WTC11 (cell line): ENCODE data around the gene ASB4. TPM values are rescaled to one million over a fixed set of nuclear protein-coding genes. Genes with fewer than 3 reads are reported as not detected.

ENCODE experiments used
- ATAC-seq: fragments of 200-7000 bp; cut with Tn5 transposase; 2 replicates; pipeline ENCODE4 v1.10.0; 2021; ENCODE audit warnings: mild to moderate bottlenecking, moderate library complexity
- CTCF ChIA-PET: fragments of 300-600 bp; sonication (Branson Sonifier 250); formaldehyde crosslinking; loops from one replicate; lab custom pipeline; 2021; ENCODE audit warnings: antibody characterized with exemption; lab: Charles Lee
- POLR2A ChIA-PET: fragments of 350-600 bp; sonication (Branson Sonifier 250); formaldehyde crosslinking; loops from one replicate; lab custom pipeline; 2021; ENCODE audit warnings: antibody characterized with exemption; lab: Charles Lee
- DNase-seq: peaks from one replicate; pipeline ENCODE4 v3.0.0; 2021; ENCODE audit warnings: low spot score
- H3K27ac Mint-ChIP-seq: 2 replicates; pipeline ENCODE4 v1.8.0; 2021; ENCODE audit warnings: mixed read lengths
- H3K27me3 Mint-ChIP-seq: 2 replicates; pipeline ENCODE4 v1.8.0; 2021; ENCODE audit warnings: low read depth, mild to moderate bottlenecking, moderate library complexity, mixed read lengths
- H3K36me3 Mint-ChIP-seq: 2 replicates; pipeline ENCODE4 v1.8.0; 2021; ENCODE audit warnings: mixed read lengths
- H3K4me1 Mint-ChIP-seq: 2 replicates; pipeline ENCODE4 v1.8.0; 2022; ENCODE audit warnings: mixed read lengths
- H3K4me3 Mint-ChIP-seq: 2 replicates; pipeline ENCODE4 v1.8.0; 2021; ENCODE audit warnings: mild to moderate bottlenecking, moderate library complexity, mixed read lengths
- H3K9me3 Mint-ChIP-seq: 2 replicates; pipeline ENCODE4 v1.8.0; 2021; ENCODE audit warnings: mixed read lengths
- ATF1 ChIP-seq: sonication (generic); formaldehyde crosslinking; IDR thresholded peaks from 2 replicates; pipeline ENCODE4 v1.8.1; 2023; ENCODE audit warnings: mild to moderate bottlenecking, moderate library complexity, missing genetic modification reagents
- ATF3 ChIP-seq: sonication (generic); formaldehyde crosslinking; conservative IDR thresholded peaks from 2 replicates; pipeline ENCODE4 v1.8.1; 2022; ENCODE audit warnings: mild to moderate bottlenecking, missing genetic modification reagents
- ATF6 ChIP-seq: sonication (generic); formaldehyde crosslinking; IDR thresholded peaks from 2 replicates; pipeline ENCODE4 v1.8.1; 2023; ENCODE audit warnings: mild to moderate bottlenecking, missing genetic modification reagents
- CTCF ChIP-seq: fragments of 200-600 bp; IDR thresholded peaks from 2 replicates; pipeline ENCODE4 v1.8.0; 2022; ENCODE audit warnings: antibody characterized with exemption
- EMX1 ChIP-seq: fragments of 250-450 bp; sonication (Bioruptor Pico); IDR thresholded peaks from 2 replicates; pipeline ENCODE4 v1.8.0; 2021; ENCODE audit warnings: mild to moderate bottlenecking
- GTF2I ChIP-seq: fragments of 250-450 bp; sonication (Bioruptor Pico); conservative IDR thresholded peaks from 2 replicates; pipeline ENCODE4 v1.4.0; 2021; ENCODE audit warnings: mild to moderate bottlenecking
- MXD4 ChIP-seq: fragments of 250-450 bp; sonication (Bioruptor Pico); IDR thresholded peaks from 2 replicates; pipeline ENCODE4 v1.8.0; 2021; ENCODE audit warnings: mild to moderate bottlenecking, moderate library complexity, borderline replicate concordance
- MYBL2 ChIP-seq: sonication (generic); formaldehyde crosslinking; IDR thresholded peaks from 2 replicates; pipeline ENCODE4 v1.8.1; 2023; ENCODE audit warnings: mild to moderate bottlenecking, moderate library complexity, missing genetic modification reagents
- NFYB ChIP-seq: sonication (generic); formaldehyde crosslinking; conservative IDR thresholded peaks from 2 replicates; pipeline ENCODE4 v1.8.0; 2022; ENCODE audit warnings: low read depth, missing genetic modification reagents
- NR2C2 ChIP-seq: sonication (generic); formaldehyde crosslinking; IDR thresholded peaks from 2 replicates; pipeline ENCODE4 v1.8.0; 2022; ENCODE audit warnings: mild to moderate bottlenecking, missing genetic modification reagents
- RORB ChIP-seq: fragments of 250-450 bp; sonication (Bioruptor Pico); IDR thresholded peaks from 2 replicates; pipeline ENCODE4 v1.9.0; 2021; ENCODE audit warnings: mild to moderate bottlenecking
- STAT6 ChIP-seq: sonication (generic); formaldehyde crosslinking; conservative IDR thresholded peaks from 2 replicates; pipeline ENCODE4 v1.8.1; 2023; ENCODE audit warnings: mild to moderate bottlenecking, low read depth, missing genetic modification reagents, moderate library complexity
- TCF7 ChIP-seq: sonication (generic); formaldehyde crosslinking; IDR thresholded peaks from 2 replicates; pipeline ENCODE4 v1.8.0; 2022; ENCODE audit warnings: mild to moderate bottlenecking, low read depth, missing genetic modification reagents, moderate library complexity
- TP53 ChIP-seq: sonication (generic); formaldehyde crosslinking; IDR thresholded peaks from 2 replicates; pipeline ENCODE4 v1.8.1; 2023; ENCODE audit warnings: mild to moderate bottlenecking, missing genetic modification reagents
- ZBTB21 ChIP-seq: sonication (generic); formaldehyde crosslinking; IDR thresholded peaks from 2 replicates; pipeline ENCODE4 v1.8.1; 2023; ENCODE audit warnings: mild to moderate bottlenecking, missing genetic modification reagents, borderline replicate concordance
- ZBTB43 ChIP-seq: sonication (generic); formaldehyde crosslinking; IDR thresholded peaks from 2 replicates; pipeline ENCODE4 v1.8.1; 2023; ENCODE audit warnings: mild to moderate bottlenecking, missing genetic modification reagents
- ZNF121 ChIP-seq: sonication (generic); formaldehyde crosslinking; IDR thresholded peaks from 2 replicates; pipeline ENCODE4 v1.8.0; 2023; ENCODE audit warnings: missing genetic modification reagents
- ZNF281 ChIP-seq: sonication (generic); formaldehyde crosslinking; IDR thresholded peaks from 2 replicates; pipeline ENCODE4 v1.8.0; 2023; ENCODE audit warnings: mild to moderate bottlenecking, missing genetic modification reagents
- ZNF416 ChIP-seq: fragments of 250-450 bp; sonication (Bioruptor Pico); IDR thresholded peaks from 2 replicates; pipeline ENCODE4 v1.9.0; 2021; ENCODE audit warnings: mild to moderate bottlenecking, inconsistent platforms
- total RNA-seq: library from RNA; stranded (reverse); gene quantifications from 3 replicates; pipeline ENCODE4 v1.2.3, GENCODE V29; 2021

The ASB4 gene
- total RNA-seq, 1 experiment from 2014 or later = not detected

GRCh38 chr7:95560674-95561073 lies 74.9 kb downstream of the ASB4 start (continued):
- TF ChIP-seq RORB (no peak), ATF6 (no peak), GTF2I (CRISPR knock-in tag) (no peak), ZNF281 (CRISPR knock-in tag) (no peak), TP53 (CRISPR knock-in tag) (no peak)
- TF ChIP-seq, all 79 proteins: peak for 0

- CTCF ChIA-PET = no interaction called here
- H3K36me3 Mint-ChIP-seq = no peaks in the 10 kb centered on the region
- peaks cover 5% of the 10 kb centered on the region; the same call in 1 of the 2 replicates for H3K9me3 Mint-ChIP-seq
Measured at GRCh38 chr7:95569720-95570119, 84.0 kb downstream of the ASB4 start.

GRCh38 chr7:95577137-95577536 lies 91.4 kb downstream of the ASB4 start:
- H3K36me3 Mint-ChIP-seq = no peaks in the 10 kb centered on the region
- ATAC-seq (peak; percentile 97), DNase-seq (peak; percentile 28)
- ChIA-PET POLR2A (no interaction called here), CTCF (interaction anchor here (1.2 kb wide), 1 partner anchor 32 kb away, joined by 3 read pairs; no protein-coding TSS in a partner anchor)
- no peaks in the 10 kb centered on the region for H3K27me3 Mint-ChIP-seq
- no peak overlapping the region for H3K4me3 Mint-ChIP-seq
- TF ChIP-seq ZBTB21 (CRISPR knock-in tag) (no peak), TP53 (CRISPR knock-in tag) (no peak), EMX1 (no peak), NR2C2 (no peak), ZBTB43 (CRISPR knock-in tag) (no peak), STAT6 (CRISPR knock-in tag) (no peak), MYBL2 (no peak), ATF1 (CRISPR knock-in tag) (no peak), MXD4 (CRISPR knock-in tag) (no peak)
- H3K4me1 Mint-ChIP-seq = peaks cover 5% of the 10 kb centered on the region; the same call in 1 of the 2 replicates
- no peak overlapping the region for H3K27ac Mint-ChIP-seq
- peaks cover 10% of the 10 kb centered on the region for H3K9me3 Mint-ChIP-seq

More at GRCh38 chr7:95569720-95570119, 84.0 kb downstream of the ASB4 start:
- TF ChIP-seq NFYB (CRISPR knock-in tag) (no peak), ZNF121 (CRISPR knock-in tag) (no peak), CTCF (no peak), TCF7 (CRISPR knock-in tag) (no peak), ZNF416 (no peak), ATF3 (CRISPR knock-in tag) (no peak)
- TF ChIP-seq, all 79 proteins: peak for 0
- Mint-ChIP-seq H3K27ac (no peak overlapping the region), H3K4me3 (no peak overlapping the region), H3K27me3 (no peaks in the 10 kb centered on the region), H3K4me1 (no peaks in the 10 kb centered on the region)
- DNase-seq (no peak), ATAC-seq (no peak)
- POLR2A ChIA-PET = no interaction called here
